ENCODE results near the gene COQ7. TPM values are rescaled to one million over a fixed set of nuclear protein-coding genes. Genes with fewer than 3 reads are reported as not detected.

COQ7 gene
- total RNA-seq, 1 donor from 2014 or later = 29.2 TPM

DNA sequence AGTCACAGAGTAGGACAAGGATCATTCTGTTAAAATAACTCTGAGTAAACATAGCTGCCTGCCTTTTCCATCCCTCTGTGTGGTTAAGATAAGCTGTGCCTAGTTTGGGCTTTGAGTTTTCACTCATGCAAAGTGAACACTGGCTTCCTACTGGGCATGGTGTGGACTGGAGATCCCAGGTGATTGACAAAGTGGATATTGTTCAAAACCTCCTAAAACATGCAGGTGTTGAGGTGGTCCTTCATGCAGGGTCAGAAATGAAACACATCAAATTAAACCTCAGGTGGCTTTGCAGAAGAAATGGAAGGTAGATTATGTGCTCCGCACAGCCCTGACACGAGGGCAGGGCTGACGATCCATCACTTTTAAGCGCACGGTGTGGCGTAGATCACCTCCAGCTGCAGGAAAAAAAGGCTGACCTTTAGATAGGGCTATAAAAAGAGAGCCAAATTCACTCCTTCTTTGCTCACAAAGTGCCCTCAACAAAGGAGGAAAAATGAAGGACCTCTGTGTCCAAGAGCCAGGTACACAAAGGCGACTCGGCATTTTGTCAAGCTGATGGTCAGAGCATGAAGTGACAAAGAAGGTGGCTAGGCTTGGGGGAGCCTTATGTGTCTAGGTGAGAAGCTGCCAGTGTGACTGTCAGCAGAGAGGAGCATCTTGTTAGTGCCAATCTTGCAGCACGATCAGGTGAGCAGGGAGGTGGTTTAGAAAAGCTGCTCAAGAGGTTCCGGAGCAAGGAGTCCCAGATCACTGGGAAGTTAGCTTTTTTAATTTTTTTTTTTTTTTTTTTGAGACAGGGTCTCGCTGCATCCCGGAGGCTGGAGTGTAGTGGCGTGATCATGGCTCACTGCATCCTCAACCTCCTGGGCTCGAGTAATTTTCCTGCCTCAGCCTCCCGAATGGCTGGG is 26.5 kb downstream of the COQ7 start:
- Mint-ChIP-seq H3K4me3 (no peak overlapping the region), H3K36me3 (no peaks in the 10 kb centered on the region), H3K4me1 (no peaks in the 10 kb centered on the region), H3K27ac (no peak overlapping the region), H3K9me3 (peaks cover 18% of the 10 kb centered on the region), H3K27me3 (ENCODE audit: low read depth) (no peaks in the 10 kb centered on the region)
- TF ChIP-seq CTCF (IDR thresholded peaks at IDR 0.05; ENCODE audit: unreplicated experiment) = no peak
- no peak for DNase-seq (ENCODE audit: low spot score in 2 of 2, unreplicated experiment in 2 of 2)

GRCh38 chr16:19094542-19095365 is 27.3 kb downstream of the COQ7 start:
- no peak overlapping the region for H3K4me3 Mint-ChIP-seq
- no peak overlapping the region for H3K27ac Mint-ChIP-seq
- no peaks in the 10 kb centered on the region for H3K4me1 Mint-ChIP-seq
- no peaks in the 10 kb centered on the region for H3K27me3 Mint-ChIP-seq (ENCODE audit: low read depth)
- H3K9me3 Mint-ChIP-seq = peaks cover 19% of the 10 kb centered on the region
- H3K36me3 Mint-ChIP-seq = no peaks in the 10 kb centered on the region
- DNase-seq (ENCODE audit: low spot score in 2 of 2, unreplicated experiment in 2 of 2) = no peak
- TF ChIP-seq CTCF (IDR thresholded peaks at IDR 0.05; ENCODE audit: unreplicated experiment) = no peak

DNA sequence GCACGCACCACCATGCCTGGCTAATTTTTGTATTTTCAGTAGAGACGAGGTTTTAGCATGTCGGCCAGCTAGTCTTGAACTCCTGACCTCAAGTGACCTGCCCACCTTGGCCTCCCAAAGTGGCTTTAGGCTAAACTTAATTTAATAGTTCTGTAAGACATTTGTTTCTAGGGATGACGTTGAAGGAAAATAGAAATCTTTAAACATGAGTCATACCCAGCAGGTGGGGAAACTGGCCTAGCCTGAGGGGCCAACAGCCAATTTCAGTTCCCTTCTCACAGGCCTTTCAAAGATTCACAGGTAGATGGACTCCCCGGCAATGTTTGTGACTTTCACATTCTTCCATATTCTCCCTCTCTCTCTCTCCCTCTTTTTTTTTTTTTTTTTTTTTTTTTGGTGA is 28.2 kb downstream of the COQ7 start:
- Mint-ChIP-seq H3K4me3 (no peak overlapping the region), H3K27me3 (ENCODE audit: low read depth) (no peaks in the 10 kb centered on the region), H3K4me1 (no peaks in the 10 kb centered on the region), H3K9me3 (peaks cover 24% of the 10 kb centered on the region), H3K36me3 (no peaks in the 10 kb centered on the region), H3K27ac (no peak overlapping the region)
- TF ChIP-seq CTCF (IDR thresholded peaks at IDR 0.05; ENCODE audit: unreplicated experiment) = no peak
- no peak for DNase-seq (ENCODE audit: low spot score in 2 of 2, unreplicated experiment in 2 of 2)

GRCh38 chr16:19098173-19098572 is 30.8 kb downstream of the COQ7 start:
- no peaks in the 10 kb centered on the region for H3K27me3 Mint-ChIP-seq (ENCODE audit: low read depth)
- H3K36me3 Mint-ChIP-seq = no peaks in the 10 kb centered on the region
- H3K27ac Mint-ChIP-seq = no peak overlapping the region
- TF ChIP-seq CTCF (IDR thresholded peaks at IDR 0.05; ENCODE audit: unreplicated experiment) = no peak
- no peaks in the 10 kb centered on the region for H3K4me1 Mint-ChIP-seq
- peaks cover 16% of the 10 kb centered on the region for H3K9me3 Mint-ChIP-seq
- no peak overlapping the region for H3K4me3 Mint-ChIP-seq
- no peak for DNase-seq (ENCODE audit: low spot score in 2 of 2, unreplicated experiment in 2 of 2)

GRCh38 chr16:19102187-19102872 is 34.9 kb downstream of the COQ7 start:
- no peak overlapping the region for H3K4me3 Mint-ChIP-seq
- peaks cover 13% of the 10 kb centered on the region for H3K9me3 Mint-ChIP-seq
- H3K27me3 Mint-ChIP-seq (ENCODE audit: low read depth) = no peaks in the 10 kb centered on the region
- H3K27ac Mint-ChIP-seq = no peak overlapping the region
- TF ChIP-seq CTCF (IDR thresholded peaks at IDR 0.05; ENCODE audit: unreplicated experiment) = no peak
- H3K4me1 Mint-ChIP-seq = peaks cover 8% of the 10 kb centered on the region
- DNase-seq (ENCODE audit: low spot score in 2 of 2, unreplicated experiment in 2 of 2) = no peak
- no peaks in the 10 kb centered on the region for H3K36me3 Mint-ChIP-seq
